ENCODE data around the gene ROBO3.

The ROBO3 gene

GRCh38 chr11:124869856-124870387, 4.7 kb downstream of the ROBO3 start:
- DNase-seq (ENCODE audit: low read depth, low spot score), result no peak
- TF ChIP-seq CTCF (IDR thresholded peaks at IDR 0.05; ENCODE audit: insufficient read depth, low read length, missing control alignments), result no peak
- CTCF ChIA-PET, result interaction anchor here (0.7 to 1.5 kb wide), 5 partner anchors 32 to 521 kb away, joined by 3 to 4 read pairs (median 4); no protein-coding TSS in a partner anchor
- POLR2A ChIA-PET, result no interaction called here
- H3K4me3 ChIP-seq (ENCODE audit: low read depth, low read length), result no peak overlapping the region

- no peak for TF ChIP-seq CTCF (IDR thresholded peaks at IDR 0.05; ENCODE audit: insufficient read depth, low read length, missing control alignments)
- ChIA-PET POLR2A (no interaction called here), CTCF (interaction anchor here (1.0 to 1.5 kb wide), 5 partner anchors 200 to 227 kb away, joined by 3 to 6 read pairs (median 4); no protein-coding TSS in a partner anchor)
- no peak for DNase-seq (ENCODE audit: low read depth, low spot score)
- no peak overlapping the region for H3K4me3 ChIP-seq (ENCODE audit: low read depth, low read length)
These were observed 5.2 kb downstream of the ROBO3 start for GRCh38 chr11:124870430-124870829.

- no peak for TF ChIP-seq CTCF (IDR thresholded peaks at IDR 0.05; ENCODE audit: insufficient read depth, low read length, missing control alignments)
- POLR2A ChIA-PET, result no interaction called here
These were observed 7.0 kb downstream of the ROBO3 start for GRCh38 chr11:124872280-124872679.

GRCh38 chr11:124872741-124873140, 7.5 kb downstream of the ROBO3 start:
- ChIA-PET POLR2A (no interaction called here), CTCF (interaction anchor here (1.2 to 2.8 kb wide), 6 partner anchors 10 to 196 kb away, joined by 3 to 11 read pairs (median 5); partner anchors contain the start of gene CCDC15)
- no peak for DNase-seq (ENCODE audit: low read depth, low spot score)
- TF ChIP-seq CTCF (IDR thresholded peaks at IDR 0.05; ENCODE audit: insufficient read depth, low read length, missing control alignments), result no peak
- no peak overlapping the region for H3K4me3 ChIP-seq (ENCODE audit: low read depth, low read length)

More at GRCh38 chr11:124872280-124872679, 7.0 kb downstream of the ROBO3 start:
- no peak overlapping the region for H3K4me3 ChIP-seq (ENCODE audit: low read depth, low read length)
- no peak for DNase-seq (ENCODE audit: low read depth, low spot score)
- CTCF ChIA-PET, result interaction anchor here (1.3 to 2.2 kb wide), 4 partner anchors 10 to 196 kb away, joined by 3 to 11 read pairs (median 5); partner anchors contain the start of gene CCDC15

GRCh38 chr11:124873951-124874350, 8.7 kb downstream of the ROBO3 start:
- ChIA-PET POLR2A (interaction anchor here (0.6 kb wide), 1 partner anchor 35 kb away, joined by 3 read pairs; no protein-coding TSS in a partner anchor), CTCF (interaction anchor here (0.6 to 3.2 kb wide), 7 partner anchors 8 to 198 kb away, joined by 3 to 56 read pairs (median 4); partner anchors contain the start of gene ROBO3)
- no peak for TF ChIP-seq CTCF (IDR thresholded peaks at IDR 0.05; ENCODE audit: insufficient read depth, low read length, missing control alignments)
- H3K4me3 ChIP-seq (ENCODE audit: low read depth, low read length), result no peak overlapping the region
- no peak for DNase-seq (ENCODE audit: low read depth, low spot score)

- no peak for TF ChIP-seq CTCF (IDR thresholded peaks at IDR 0.05; ENCODE audit: insufficient read depth, low read length, missing control alignments)
- no peak overlapping the region for H3K4me3 ChIP-seq (ENCODE audit: low read depth, low read length)
- CTCF ChIA-PET, result interaction anchor here (0.6 to 4.5 kb wide), 5 partner anchors 8 to 59 kb away, joined by 3 to 78 read pairs (median 32); partner anchors contain the start of genes ROBO3 and ROBO4
- DNase-seq (ENCODE audit: low read depth, low spot score), result no peak
- POLR2A ChIA-PET, result interaction anchor here (0.6 kb wide), 1 partner anchor 36 kb away, joined by 3 read pairs; no protein-coding TSS in a partner anchor
These were observed 9.5 kb downstream of the ROBO3 start for GRCh38 chr11:124874571-124875255.

All from AG04449 (cell line).